ENCODE results near the gene NHLRC1. TPM values are rescaled to one million over a fixed set of nuclear protein-coding genes. Genes with fewer than 3 reads are reported as not detected.

NHLRC1 gene
- total RNA-seq, 2 donors from 2014 or later: 0.29 to 0.88 TPM

GRCh38 chr6:18076231-18076630, 46.2 kb downstream of the NHLRC1 start:
- no peaks in the 10 kb centered on the region for H3K4me1 ChIP-seq (ENCODE audit: control insufficient read depth, insufficient read depth, low read length)
- no peak for TF ChIP-seq CTCF (conservative IDR thresholded peaks at IDR 0.05)
- no peak overlapping the region for H3K27ac Mint-ChIP-seq
- H3K27ac ChIP-seq (ENCODE audit: low read depth, low read length): no peak overlapping the region
- WGBS, 2 experiments (ENCODE audit: insufficient coverage in 1 of 2, insufficient read length in 1 of 2): 94 to 96% methylated on average over 4 of the region's 4 CpGs
- H3K9me3 Mint-ChIP-seq: peaks cover 22% of the 10 kb centered on the region
- H3K4me3 Mint-ChIP-seq: no peak overlapping the region
- H3K4me3 ChIP-seq (ENCODE audit: low read length): no peak overlapping the region
- no peaks in the 10 kb centered on the region for H3K27me3 ChIP-seq (ENCODE audit: control insufficient read depth, insufficient read depth, low read length, poor library complexity, severe bottlenecking)
- no peak for DNase-seq
- peaks cover 7% of the 10 kb centered on the region for H3K9me3 ChIP-seq (ENCODE audit: control insufficient read depth, low read length)
- H3K36me3 Mint-ChIP-seq (ENCODE audit: low read depth): no peaks in the 10 kb centered on the region
- H3K4me1 Mint-ChIP-seq: no peaks in the 10 kb centered on the region
- no peaks in the 10 kb centered on the region for H3K27me3 Mint-ChIP-seq (ENCODE audit: insufficient read depth)
- no peaks in the 10 kb centered on the region for H3K36me3 ChIP-seq (ENCODE audit: control insufficient read depth, insufficient read depth, low read length)
- no peak overlapping the region for H3K9ac ChIP-seq (ENCODE audit: extremely low read depth, low read length, poor library complexity, severe bottlenecking)

GRCh38 chr6:18072841-18073240, 49.6 kb downstream of the NHLRC1 start:
- Mint-ChIP-seq H3K4me1 (no peaks in the 10 kb centered on the region), H3K4me3 (no peak overlapping the region), H3K27me3 (ENCODE audit: insufficient read depth) (no peaks in the 10 kb centered on the region), H3K36me3 (ENCODE audit: low read depth) (no peaks in the 10 kb centered on the region), H3K9me3 (peaks cover 22% of the 10 kb centered on the region), H3K27ac (no peak overlapping the region)
- Histone ChIP-seq H3K36me3 (ENCODE audit: control insufficient read depth, insufficient read depth, low read length) (no peaks in the 10 kb centered on the region), H3K4me1 (ENCODE audit: control insufficient read depth, insufficient read depth, low read length) (no peaks in the 10 kb centered on the region), H3K27me3 (ENCODE audit: control insufficient read depth, insufficient read depth, low read length, poor library complexity, severe bottlenecking) (no peaks in the 10 kb centered on the region), H3K4me3 (ENCODE audit: low read length) (no peak overlapping the region), H3K9ac (ENCODE audit: extremely low read depth, low read length, poor library complexity, severe bottlenecking) (no peak overlapping the region), H3K27ac (ENCODE audit: low read depth, low read length) (no peak overlapping the region), H3K9me3 (ENCODE audit: control insufficient read depth, low read length) (peaks cover 7% of the 10 kb centered on the region)
- no peak for DNase-seq
- no peak for TF ChIP-seq CTCF (conservative IDR thresholded peaks at IDR 0.05)

DNA sequence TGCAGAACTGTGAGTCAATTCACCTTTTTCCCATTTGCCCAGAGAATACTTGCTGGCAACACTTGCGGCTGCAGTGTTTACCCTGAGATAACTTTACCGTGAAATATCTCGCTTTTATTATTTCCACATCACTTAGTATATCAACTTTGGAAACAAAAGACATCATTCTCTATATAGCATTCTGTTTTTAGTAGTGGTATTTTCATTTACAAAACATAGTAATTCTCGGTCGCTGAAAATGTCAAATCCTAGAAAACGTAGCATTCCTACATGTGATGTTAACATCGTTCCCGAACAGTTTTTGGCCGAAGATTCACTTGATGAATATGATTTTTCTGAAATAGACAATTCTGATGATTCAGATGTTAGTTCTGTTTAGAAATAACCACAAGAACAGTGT, 52.0 kb downstream of the NHLRC1 start:
- 92 to 98% methylated on average over 5 to 9 of the region's 9 CpGs for WGBS, 2 experiments (ENCODE audit: insufficient coverage in 1 of 2, insufficient read length in 1 of 2)
- Mint-ChIP-seq H3K4me3 (no peak overlapping the region), H3K27ac (no peak overlapping the region), H3K27me3 (ENCODE audit: insufficient read depth) (no peaks in the 10 kb centered on the region), H3K4me1 (no peaks in the 10 kb centered on the region), H3K9me3 (peaks cover 22% of the 10 kb centered on the region), H3K36me3 (ENCODE audit: low read depth) (no peaks in the 10 kb centered on the region)
- no peak for TF ChIP-seq CTCF (conservative IDR thresholded peaks at IDR 0.05)
- no peak for DNase-seq
- no peaks in the 10 kb centered on the region for H3K4me1 ChIP-seq (ENCODE audit: control insufficient read depth, insufficient read depth, low read length)
- H3K27ac ChIP-seq (ENCODE audit: low read depth, low read length): no peak overlapping the region
- no peak overlapping the region for H3K9ac ChIP-seq (ENCODE audit: extremely low read depth, low read length, poor library complexity, severe bottlenecking)
- H3K9me3 ChIP-seq (ENCODE audit: control insufficient read depth, low read length): peaks cover 5% of the 10 kb centered on the region
- no peaks in the 10 kb centered on the region for H3K27me3 ChIP-seq (ENCODE audit: control insufficient read depth, insufficient read depth, low read length, poor library complexity, severe bottlenecking)
- no peaks in the 10 kb centered on the region for H3K36me3 ChIP-seq (ENCODE audit: control insufficient read depth, insufficient read depth, low read length)
- H3K4me3 ChIP-seq (ENCODE audit: low read length): no peak overlapping the region

Other genes with a start within 250 kb of the NHLRC1 start
- gene KIF13A, start 135.0 kb downstream of the NHLRC1 start, total RNA-seq: 10 to 100 TPM; 35.3 to 45.0 TPM
- 10 to 100 TPM; 14.0 to 15.8 TPM for gene TPMT, start 32.4 kb upstream of the NHLRC1 start, total RNA-seq
- gene KDM1B, start 32.7 kb upstream of the NHLRC1 start, total RNA-seq: 1 to 10 TPM; 7.7 to 9.3 TPM
- 100 to 1,000 TPM; 139 to 171 TPM for gene DEK, start 141.9 kb upstream of the NHLRC1 start, total RNA-seq

All from endodermal cell (in vitro differentiated cells).